Melanocyte of skin (primary cell): ENCODE data around the gene DNAH2. TPM values are rescaled to one million over a fixed set of nuclear protein-coding genes. Genes with fewer than 3 reads are reported as not detected.

Experiments
- total RNA-seq, 2 donors: library from RNA; depleted of rRNA; stranded (reverse); fragments of >200 nt; gene quantifications; 2 replicates each; pipeline ENCODE4 v1.2.3, GENCODE V29; 2012

The DNAH2 gene
- total RNA-seq: under 1 TPM; under 0.01 TPM

GRCh38 chr17:7716901-7717755, at the start of gene DNAH2:
TSS of gene DNAH2 (plus strand) at chr17:7717744. CDS start at chr17:7719735, 1,991 bp downstream.

GRCh38 chr17:7687072-7687907, 30.3 kb upstream of the DNAH2 start, which contains the start of gene TP53:
TSS of gene TP53 (minus strand) at chr17:7687490. CDS start at chr17:7676594, 10,896 bp downstream.

GRCh38 chr17:7687908-7688807, 29.4 kb upstream of the DNAH2 start, which contains the start of gene WRAP53:
TSS of gene WRAP53 (plus strand) at chr17:7688477. CDS start at chr17:7688649, 172 bp downstream.

GRCh38 chr17:7704601-7705268, 12.8 kb upstream of the DNAH2 start, which contains the start of gene EFNB3:
TSS of gene EFNB3 (plus strand) at chr17:7705202. CDS start at chr17:7705599, 397 bp downstream.

GRCh38 chr17:7833795-7834541, 116.4 kb downstream of the DNAH2 start, which contains the start of gene KDM6B:
TSS of gene KDM6B (plus strand) at chr17:7834217. CDS start at chr17:7845555, 11,338 bp downstream.

GRCh38 chr17:7854851-7855659, 137.5 kb downstream of the DNAH2 start, which contains the start of gene TMEM88:
TSS of gene TMEM88 (plus strand) at chr17:7855066. CDS start at chr17:7855075, 9 bp downstream.

GRCh38 chr17:7856811-7857712, 139.5 kb downstream of the DNAH2 start, which contains the start of gene NAA38:
TSS of gene NAA38 (minus strand) at chr17:7857559. CDS start at chr17:7857463, 96 bp downstream.

GRCh38 chr17:7857713-7858521, 140.4 kb downstream of the DNAH2 start, which contains the start of gene CYB5D1:
TSS of gene CYB5D1 (plus strand) at chr17:7858003. CDS start at chr17:7858135, 132 bp downstream.

Other genes starting within 250 kb of the DNAH2 start
- 10 to 100 TPM; 16.3 to 23.1 TPM for gene ZBTB4, start 238.1 kb upstream of the DNAH2 start, total RNA-seq
- not detected for gene SLC35G6, start 236.3 kb upstream of the DNAH2 start, total RNA-seq
- 10 to 100 TPM; 95.3 to 96.9 TPM for gene POLR2A, start 233.4 kb upstream of the DNAH2 start, total RNA-seq
- 10 to 100 TPM; 14.8 to 19.3 TPM for gene TNFSF12, start 168.7 kb upstream of the DNAH2 start, total RNA-seq
- 1 to 10 TPM; 2.4 to 2.7 TPM for gene TNFSF13, start 159.0 kb upstream of the DNAH2 start, total RNA-seq
- gene SENP3, start 155.8 kb upstream of the DNAH2 start, total RNA-seq: 100 to 1,000 TPM in 1 of 2 donors, 10 to 100 TPM in 1; 67.4 to 114 TPM
- gene CD68, start 138.1 kb upstream of the DNAH2 start, total RNA-seq: 10 to 100 TPM; 18.3 to 20.0 TPM
- gene MPDU1, start 133.9 kb upstream of the DNAH2 start, total RNA-seq: 100 to 1,000 TPM; 181 to 189 TPM
- gene SOX15, start 127.7 kb upstream of the DNAH2 start, total RNA-seq: under 1 TPM in 1 of 2 donors, not detected in 1; 0.33 TPM
- gene FXR2, start 102.8 kb upstream of the DNAH2 start, total RNA-seq: 10 to 100 TPM; 36.3 to 36.5 TPM
- 10 to 100 TPM; 22.4 to 24.6 TPM for gene SAT2, start 89.9 kb upstream of the DNAH2 start, total RNA-seq
- under 1 TPM; 0.33 to 0.34 TPM for gene SHBG, start 87.6 kb upstream of the DNAH2 start, total RNA-seq
- not detected for gene ATP1B2, start 66.8 kb upstream of the DNAH2 start, total RNA-seq
- gene TP53, start 30.3 kb upstream of the DNAH2 start, total RNA-seq: 10 to 100 TPM; 43.0 to 47.1 TPM
- 10 to 100 TPM in 1 of 2 donors, 1 to 10 TPM in 1; 8.6 to 17.3 TPM for gene WRAP53, start 29.3 kb upstream of the DNAH2 start, total RNA-seq
- gene EFNB3, start 12.5 kb upstream of the DNAH2 start, total RNA-seq: 1 to 10 TPM in 1 of 2 donors, under 1 TPM in 1; 0.33 to 1.0 TPM
- gene KDM6B, start 116.5 kb downstream of the DNAH2 start, total RNA-seq: 1 to 10 TPM; 3.4 to 3.7 TPM
- under 1 TPM in 1 of 2 donors, not detected in 1; 0.34 TPM for gene TMEM88, start 137.3 kb downstream of the DNAH2 start, total RNA-seq
- 10 to 100 TPM; 47.1 to 68.9 TPM for gene NAA38, start 139.8 kb downstream of the DNAH2 start, total RNA-seq
- 1 to 10 TPM; 5.9 to 8.3 TPM for gene CYB5D1, start 140.3 kb downstream of the DNAH2 start, total RNA-seq
- 10 to 100 TPM; 46.8 to 69.9 TPM for gene CHD3, start 171.0 kb downstream of the DNAH2 start, total RNA-seq
- 1 to 10 TPM in 1 of 2 donors, under 1 TPM in 1; 1.00 to 1.7 TPM for gene RNF227, start 198.5 kb downstream of the DNAH2 start, total RNA-seq
- gene KCNAB3, start 212.1 kb downstream of the DNAH2 start, total RNA-seq: under 1 TPM; under 0.01 to 0.69 TPM
- gene TRAPPC1, start 214.2 kb downstream of the DNAH2 start, total RNA-seq: 10 to 100 TPM; 41.3 to 48.6 TPM
- 10 to 100 TPM; 22.3 to 24.8 TPM for gene CNTROB, start 214.5 kb downstream of the DNAH2 start, total RNA-seq